Testis (tissue), 3 donors: ENCODE results near the gene SLC35B3. TPM values are rescaled to one million over a fixed set of nuclear protein-coding genes. Genes with fewer than 3 reads are reported as not detected.
"Not testable (repeated sequence)": the region's sequence is repeated elsewhere in the genome, so short reads cannot be mapped to it uniquely, and the experiment has no call there.

ENCODE experiments used
- DNase-seq: peaks from one replicate; pipeline ENCODE4 v3.0.0-alpha.2; 2019
- H3K27ac ChIP-seq, 2 donors: fragments of 200-600 bp; sonication (generic); one replicate each; pipeline ENCODE4 v1.5.1; 2019
- H3K27me3 ChIP-seq: fragments of 200-600 bp; sonication (generic); one replicate; pipeline ENCODE4 v1.5.1; 2019
- H3K36me3 ChIP-seq: fragments of 200-600 bp; sonication (generic); one replicate; pipeline ENCODE4 v1.5.1; 2017; ENCODE audit warnings: low read depth; ENCODE audit errors: missing control alignments
- H3K4me1 ChIP-seq: fragments of 200-600 bp; sonication (generic); one replicate; pipeline ENCODE4 v1.5.1; 2019
- H3K4me3 ChIP-seq, 2 donors: fragments of 200-600 bp; sonication (generic); one replicate each; pipeline ENCODE4 v1.5.1; 2017 to 2019
- H3K9me3 ChIP-seq: fragments of 200-600 bp; sonication (generic); one replicate; pipeline ENCODE4 v1.5.1; 2017
- CTCF ChIP-seq, 3 experiments: fragments of 450-650 bp in 2 of 3; fragments of 200-600 bp in 1 of 3; sonication (generic) in 1 of 3; IDR thresholded peaks; one replicate each; pipeline ENCODE4 v1.5.1; 2016 to 2019; ENCODE audit warnings: antibody characterized with exemption in 3 of 3, mild to moderate bottlenecking in 2 of 3, moderate library complexity in 1 of 3
- POLR2A ChIP-seq: fragments of 450-650 bp; IDR thresholded peaks from one replicate; pipeline ENCODE4 v1.6.1; 2017; ENCODE audit warnings: antibody characterized with exemption, mild to moderate bottlenecking, moderate library complexity
- WGBS, 2 donors: methylation state at CpG; one replicate each; pipeline ENCODE4 v1.1.5; 2018; 5-methylcytosine and 5-hydroxymethylcytosine counted together
- intact Hi-C: fragments of 100-400 bp; cut with DNase I; formaldehyde crosslinking; loops from one replicate; pipeline ENCODE4 v1.15.1; 2023; ENCODE audit warnings: low total_unique reads
- polyA plus RNA-seq: library from polyadenylated mRNA; stranded (reverse); fragments of 350-450 nt; fragmentation: Illumina TruSeq; extraction: RNeasy Lipid Tissue Mini Kit (QIAGEN cat#74804); gene quantifications from one replicate; pipeline ENCODE4 v1.2.3, GENCODE V29; 2014; ENCODE audit warnings: low read depth, low replicate concordance; ENCODE audit not compliant: insufficient read depth
- total RNA-seq, 2 donors: library from RNA; depleted of rRNA; stranded (reverse); fragments of >200 nt; gene quantifications; one replicate each; pipeline ENCODE4 v1.2.3, GENCODE V29; 2016

Gene SLC35B3
- total and polyA plus RNA-seq, 3 donors from 2014 or later: 9.8 to 15.1 (median 11.6) TPM

- WGBS, 2 donors: 91% methylated on average over 3 of the region's 3 CpGs
- no peaks in the 10 kb centered on the region for H3K27me3 ChIP-seq
- H3K4me1 ChIP-seq: no peaks in the 10 kb centered on the region
- intact Hi-C loops: no loop called here
- H3K9me3 ChIP-seq: no peaks in the 10 kb centered on the region
- no peak overlapping the region for H3K4me3 ChIP-seq
- no peaks in the 10 kb centered on the region for H3K36me3 ChIP-seq
- no peak for TF ChIP-seq POLR2A
- TF ChIP-seq CTCF (IDR thresholded peaks at IDR 0.05): no peak
- no peak overlapping the region for H3K27ac ChIP-seq
- DNase-seq: no peak
These were observed 15.2 kb downstream of the SLC35B3 start for GRCh38 chr6:8420031-8420588.

GRCh38 chr6:8415913-8416312 is 19.4 kb downstream of the SLC35B3 start:
- 96 to 100% methylated on average over 2 of the region's 2 CpGs for WGBS, 2 donors
- no peak for TF ChIP-seq CTCF (IDR thresholded peaks at IDR 0.05)
- no peak for TF ChIP-seq POLR2A
- no peak overlapping the region for H3K27ac ChIP-seq
- no peaks in the 10 kb centered on the region for H3K36me3 ChIP-seq
- H3K4me1 ChIP-seq: no peaks in the 10 kb centered on the region
- H3K4me3 ChIP-seq: no peak overlapping the region
- no peaks in the 10 kb centered on the region for H3K27me3 ChIP-seq
- DNase-seq: no peak
- intact Hi-C loops: no loop called here
- no peaks in the 10 kb centered on the region for H3K9me3 ChIP-seq

- intact Hi-C loops: no loop called here
- no peak for TF ChIP-seq CTCF (IDR thresholded peaks at IDR 0.05)
- TF ChIP-seq POLR2A: no peak
- H3K4me1 ChIP-seq: no peaks in the 10 kb centered on the region
- H3K36me3 ChIP-seq: no peaks in the 10 kb centered on the region
- H3K9me3 ChIP-seq: no peaks in the 10 kb centered on the region
- no peak overlapping the region for H3K4me3 ChIP-seq
- WGBS, 2 donors: 83 to 92% methylated on average over 3 of the region's 3 CpGs
- no peak overlapping the region for H3K27ac ChIP-seq
- no peak for DNase-seq
- no peaks in the 10 kb centered on the region for H3K27me3 ChIP-seq
These were observed 20.1 kb downstream of the SLC35B3 start for GRCh38 chr6:8415280-8415679.

- Histone ChIP-seq H3K27ac (no peak overlapping the region), H3K27me3 (no peaks in the 10 kb centered on the region), H3K36me3 (no peaks in the 10 kb centered on the region), H3K4me3 (no peak overlapping the region), H3K9me3 (no peaks in the 10 kb centered on the region), H3K4me1 (no peaks in the 10 kb centered on the region)
- WGBS, 2 donors: 92 to 93% methylated on average over 3 of the region's 3 CpGs
- intact Hi-C loops: no loop called here
- no peak for DNase-seq
- no peak for TF ChIP-seq CTCF (IDR thresholded peaks at IDR 0.05)
- TF ChIP-seq POLR2A: no peak
These were observed 20.5 kb downstream of the SLC35B3 start for GRCh38 chr6:8414844-8415243.

- intact Hi-C loops: not testable (repeated sequence)
These were observed 29.4 kb downstream of the SLC35B3 start for GRCh38 chr6:8405946-8406345.

More at GRCh38 chr6:8405946-8406345, 29.4 kb downstream of the SLC35B3 start:
- not testable (repeated sequence) for H3K9me3 ChIP-seq, H3K27me3 ChIP-seq, H3K4me1 ChIP-seq, H3K36me3 ChIP-seq, H3K27ac ChIP-seq, H3K4me3 ChIP-seq, DNase-seq
- WGBS, 2 donors: 94% methylated on average over 4 of the region's 4 CpGs
